GM18508 (cell line): ENCODE measurements around the gene PLEKHA7.

ENCODE experiments used
- ATAC-seq: cut with Tn5 transposase; IDR thresholded peaks from one replicate; pipeline ENCODE4 v1.9.1; 2021; ENCODE audit warnings: moderate number of reproducible peaks; ENCODE audit not compliant: insufficient read depth, unreplicated experiment

Gene PLEKHA7

DNA sequence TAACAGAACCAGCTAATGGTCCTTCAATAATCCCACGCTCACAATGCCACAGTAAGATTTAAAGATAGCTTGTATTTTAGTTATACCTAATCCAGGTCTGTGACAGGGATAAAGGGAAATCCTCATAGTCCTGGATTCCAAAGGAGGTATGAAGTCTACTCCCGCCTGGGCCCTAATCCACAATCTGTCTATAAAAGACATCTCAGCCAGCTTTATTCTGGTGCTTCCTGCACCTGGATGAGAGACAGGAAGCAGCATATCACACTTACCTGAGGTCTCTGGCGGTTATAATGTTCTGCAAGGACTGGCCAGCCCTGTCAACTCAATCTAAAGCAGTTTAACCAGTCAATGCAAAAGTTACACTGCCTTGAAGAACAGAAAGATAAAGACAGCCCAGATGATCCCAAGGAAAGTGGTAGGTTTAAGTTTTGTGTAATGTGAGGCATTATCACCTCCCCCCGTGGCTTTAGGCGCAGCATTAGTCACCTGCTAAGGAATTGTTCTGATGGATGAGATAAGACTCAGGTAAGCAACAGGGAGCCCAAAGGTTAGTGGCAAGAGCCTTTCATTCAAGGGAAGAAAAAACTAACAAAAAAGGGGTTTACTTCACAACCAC, 57.6 kb downstream of the PLEKHA7 start:
- ATAC-seq: no peak

DNA sequence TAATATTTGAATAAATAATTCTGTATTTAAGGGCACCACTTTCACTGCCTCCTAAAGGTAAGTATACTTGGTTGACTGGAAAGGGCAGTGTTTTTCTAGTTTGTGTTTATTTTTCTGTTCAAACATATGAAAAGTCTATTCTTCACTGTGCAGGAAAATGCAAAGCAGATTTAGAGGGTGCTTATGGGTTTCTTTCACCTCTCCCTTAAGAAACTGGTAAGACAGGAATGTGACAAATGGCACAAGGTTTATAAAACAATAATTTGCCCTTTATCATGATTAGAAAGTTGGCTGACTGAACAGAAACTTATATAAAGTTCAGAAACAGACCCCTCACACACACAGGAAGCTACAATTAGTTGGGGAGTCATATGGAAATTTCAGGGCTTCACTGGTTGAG, 60.6 kb downstream of the PLEKHA7 start:
- no peak for ATAC-seq

DNA sequence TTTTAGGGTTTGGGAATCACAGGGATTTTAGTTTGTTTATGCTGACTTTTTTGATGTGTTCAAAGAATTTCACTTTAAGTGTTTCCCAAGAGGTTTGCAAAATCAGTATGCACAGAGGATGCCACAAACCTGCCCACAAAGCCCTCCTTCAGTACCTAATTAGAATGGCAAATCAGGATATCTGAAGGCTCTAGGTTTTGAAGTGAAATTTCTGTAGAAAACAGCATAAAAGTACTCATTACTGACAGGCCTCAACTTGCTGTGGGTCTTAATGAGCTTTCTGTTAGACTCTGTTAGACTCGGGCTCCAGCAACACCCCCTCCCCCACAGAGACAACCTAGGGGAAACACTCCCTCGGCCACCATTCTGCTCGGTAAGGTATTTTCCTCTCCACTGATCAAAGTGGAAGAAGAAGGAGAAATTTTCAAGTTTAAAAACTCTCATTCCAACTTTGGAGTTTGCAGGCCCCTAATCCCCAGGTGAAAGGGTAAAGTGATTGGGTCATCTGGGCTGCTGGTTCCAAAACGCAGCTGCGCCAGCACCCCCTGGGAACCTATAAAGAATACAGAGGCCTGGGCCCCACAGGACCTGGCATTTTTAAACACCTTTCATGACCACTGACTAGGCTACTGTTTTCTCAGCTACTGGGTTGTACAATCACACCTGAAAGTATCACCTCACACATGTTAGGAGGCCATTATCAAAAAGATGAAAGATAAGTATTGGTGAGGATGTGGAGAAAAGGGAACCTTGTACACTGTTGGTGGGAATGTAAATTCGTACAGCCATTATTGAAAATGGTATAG, 67.5 kb downstream of the PLEKHA7 start:
- no peak for ATAC-seq

DNA sequence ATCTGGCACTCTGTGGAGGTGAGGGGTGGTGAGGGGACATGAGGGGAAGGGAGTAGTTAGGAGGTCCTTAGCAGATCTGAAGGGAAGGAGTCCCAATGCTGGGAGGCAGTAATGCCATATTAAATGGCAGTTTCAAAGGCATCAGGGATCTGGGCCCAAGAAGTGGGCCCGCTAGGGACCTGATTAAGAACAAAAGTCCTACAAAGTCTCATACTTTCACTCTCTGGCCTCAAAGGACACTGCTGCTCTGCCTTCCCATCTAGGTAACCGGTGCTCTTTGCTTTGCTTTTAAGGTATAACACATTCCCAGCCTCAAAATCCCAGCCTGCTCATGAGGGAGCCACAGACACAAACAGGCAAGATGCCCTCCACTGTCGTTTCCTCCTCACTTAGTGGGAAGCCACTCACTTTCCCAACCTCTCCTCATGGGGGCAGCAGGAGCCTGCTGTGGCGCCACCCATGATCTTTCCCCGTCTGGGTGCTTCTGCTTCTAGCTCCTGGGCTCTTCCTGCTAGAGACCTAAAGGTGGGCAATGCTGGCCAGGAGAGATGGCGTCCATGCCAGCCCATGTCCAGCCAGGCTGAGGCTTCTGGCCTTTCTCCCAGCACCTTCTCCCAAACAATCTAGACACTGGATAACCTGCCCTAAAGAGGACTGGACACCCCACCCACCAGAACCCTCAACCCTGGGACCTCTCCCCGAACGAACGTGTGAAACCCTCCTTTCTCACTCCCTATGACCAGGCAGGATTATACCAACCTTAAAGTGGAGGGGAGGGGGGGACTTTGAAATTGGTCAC, 68.3 kb downstream of the PLEKHA7 start:
- no peak for ATAC-seq

DNA sequence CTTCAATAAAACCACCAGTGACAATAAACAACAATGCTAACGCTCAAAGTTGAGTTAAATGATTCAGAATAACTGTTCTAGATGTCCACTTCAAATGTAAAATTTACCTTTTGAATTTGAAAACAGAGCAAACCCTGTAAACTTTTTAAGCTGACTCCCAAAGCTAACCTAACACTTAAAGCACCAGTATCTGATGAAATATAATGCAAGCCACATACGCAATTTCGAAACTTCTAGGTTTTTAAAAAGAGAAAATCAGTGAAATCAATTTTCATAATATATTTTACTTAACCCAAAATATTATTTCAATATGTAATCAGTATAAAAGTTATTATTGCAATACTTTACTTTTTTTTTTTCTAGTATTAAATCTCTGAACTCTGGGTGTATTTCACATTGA, 71.3 kb downstream of the PLEKHA7 start:
- ATAC-seq: no peak

DNA sequence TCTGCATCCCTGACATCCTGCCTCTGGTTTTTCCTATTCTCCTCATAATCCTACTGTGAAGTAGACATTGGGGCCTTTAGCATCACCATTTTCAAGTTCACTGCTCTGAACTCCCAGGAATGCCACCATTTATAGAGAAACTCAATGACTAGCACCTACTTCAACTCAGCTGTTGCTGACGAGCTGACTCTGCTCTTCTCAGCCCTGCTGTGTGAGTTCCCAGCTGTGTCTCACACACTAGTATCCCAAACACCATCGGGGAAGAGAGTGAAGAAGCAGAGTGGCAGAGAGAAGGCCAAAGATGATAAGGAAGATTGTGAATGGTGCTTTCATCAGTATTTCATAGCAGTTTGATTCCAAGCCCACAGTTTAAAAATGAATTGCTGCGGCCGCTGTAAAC, 71.9 kb downstream of the PLEKHA7 start:
- ATAC-seq: no peak

DNA sequence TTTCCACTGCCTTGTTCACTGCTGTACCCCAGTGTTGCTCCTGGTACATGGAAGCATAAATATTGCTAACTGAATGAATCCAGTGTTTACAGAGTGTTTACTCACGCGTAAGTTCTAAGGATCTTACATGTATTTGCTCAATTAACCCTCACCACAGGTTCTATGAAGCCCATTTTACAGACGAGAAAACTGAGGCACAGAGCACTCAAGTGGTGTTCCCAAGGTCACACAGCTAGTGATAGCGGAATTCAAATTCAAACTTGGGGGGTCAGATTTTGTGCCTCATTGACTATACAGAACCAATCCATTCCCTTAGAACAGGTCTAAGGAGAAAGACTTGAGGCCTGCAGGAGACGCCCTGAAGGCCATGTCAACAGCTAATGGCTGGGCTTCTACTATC, 72.3 kb downstream of the PLEKHA7 start:
- no peak for ATAC-seq

DNA sequence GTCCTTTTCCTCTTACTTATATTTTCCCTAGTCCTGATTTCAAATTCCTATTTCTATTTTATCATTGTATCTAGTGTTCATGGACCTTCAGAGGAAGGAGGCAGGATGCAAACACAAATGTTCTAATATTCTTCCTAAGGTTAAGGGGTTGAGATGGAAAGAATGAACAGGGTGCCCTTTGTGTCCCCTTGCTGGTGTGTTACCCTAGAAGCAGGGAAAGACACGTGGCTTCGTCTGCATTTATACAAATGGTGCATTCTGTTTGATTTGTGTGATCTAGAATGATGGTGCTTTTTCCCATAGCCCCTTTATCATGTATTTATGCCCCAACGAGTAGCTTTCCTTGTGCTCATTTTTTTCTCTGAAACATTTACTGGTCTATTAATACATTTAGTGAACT, 76.2 kb downstream of the PLEKHA7 start:
- ATAC-seq: no peak

DNA sequence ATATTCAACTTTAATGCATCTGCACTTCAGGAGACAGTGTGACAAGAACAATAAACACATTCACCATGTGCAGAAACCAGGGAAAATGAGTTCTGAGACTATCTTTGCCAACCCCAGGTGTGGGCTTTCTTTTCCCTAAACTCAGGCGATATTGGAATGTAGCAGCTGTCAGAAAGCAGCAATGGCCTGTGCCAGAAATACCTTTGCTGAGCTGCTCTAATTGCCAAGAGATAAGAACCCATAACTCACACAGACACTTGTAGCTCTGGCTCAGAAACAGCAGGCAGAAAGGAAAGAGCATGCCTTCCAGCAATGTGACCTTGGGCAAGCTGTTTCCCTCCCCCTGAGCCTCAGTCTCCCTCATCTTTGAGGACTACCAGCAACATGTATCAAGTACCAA, 77.6 kb downstream of the PLEKHA7 start:
- no peak for ATAC-seq

DNA sequence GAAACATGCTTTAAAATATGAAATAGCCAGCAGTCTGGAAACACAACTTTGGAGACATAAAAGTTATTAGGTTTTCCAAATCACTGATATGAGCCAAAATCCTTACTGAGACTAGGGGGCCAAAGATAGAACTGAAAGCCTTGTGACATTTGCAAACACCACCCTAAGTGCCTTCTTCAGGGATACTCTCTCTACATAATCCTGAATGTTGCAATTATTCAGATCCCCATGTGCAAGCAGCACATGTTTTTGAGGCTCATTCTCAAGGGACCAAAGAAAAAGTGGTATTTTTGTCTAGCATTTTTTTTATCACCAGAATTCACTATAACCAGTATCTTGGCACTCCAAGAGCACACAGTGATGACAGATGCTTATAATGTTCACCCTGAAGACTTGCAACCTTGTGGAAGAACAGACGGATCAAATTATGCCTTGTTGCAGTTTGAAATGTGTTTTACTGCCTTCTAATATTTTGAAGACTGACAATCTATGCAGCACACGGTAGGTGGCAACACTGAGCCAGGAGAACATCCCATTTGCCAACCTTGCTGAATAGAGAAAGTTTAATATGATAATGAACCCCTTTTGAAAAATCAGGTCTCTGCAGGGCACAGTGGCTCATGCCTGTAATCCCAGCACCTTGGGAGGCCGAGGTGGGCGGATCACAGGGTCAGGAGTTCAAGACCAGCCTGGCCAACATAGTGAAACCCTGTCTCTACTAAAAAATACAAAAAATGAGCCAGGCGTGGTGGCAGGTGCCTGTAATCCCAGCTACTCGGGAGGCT, 78.5 kb downstream of the PLEKHA7 start:
- no peak for ATAC-seq

DNA sequence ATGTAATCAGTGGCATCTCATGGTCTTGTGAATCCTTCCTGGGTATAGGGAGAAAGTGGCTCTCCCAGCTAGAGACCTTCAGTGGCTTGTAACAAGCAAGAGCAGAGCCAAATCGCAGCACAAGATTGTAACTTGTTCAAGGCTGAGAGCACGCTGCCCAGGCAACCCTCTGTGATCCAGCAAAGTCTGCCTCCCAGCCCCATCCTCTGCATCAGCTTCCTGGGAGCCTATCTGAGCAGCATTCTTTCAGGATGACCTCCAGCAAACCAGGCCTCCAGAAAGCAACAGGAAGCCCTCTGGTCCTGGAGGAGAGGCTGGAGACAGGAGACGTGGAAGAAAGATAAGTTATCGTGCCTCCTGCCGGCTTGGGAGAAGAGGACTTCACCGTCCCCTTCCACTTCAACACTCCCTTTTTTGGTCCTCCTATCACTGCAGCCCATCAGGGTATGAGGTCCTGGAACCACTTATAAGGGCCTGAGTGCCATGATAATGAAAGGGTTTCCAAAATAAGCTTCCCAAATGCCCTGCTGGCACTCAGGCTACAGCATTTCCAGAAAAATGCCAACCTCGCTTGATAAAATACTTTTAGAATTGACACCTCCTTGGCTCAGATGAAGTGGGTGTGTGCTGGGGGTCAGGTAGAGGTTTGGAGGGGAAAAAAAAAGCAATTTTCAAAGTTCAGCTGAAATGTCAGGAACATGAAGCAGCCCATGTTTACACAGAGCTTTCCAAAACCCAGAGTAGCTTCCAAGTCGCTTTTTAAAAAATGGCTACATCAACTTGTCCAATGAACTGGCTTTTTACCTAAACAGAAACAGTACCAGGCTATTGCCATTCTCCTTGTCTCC, 80.2 kb downstream of the PLEKHA7 start:
- no peak for ATAC-seq

DNA sequence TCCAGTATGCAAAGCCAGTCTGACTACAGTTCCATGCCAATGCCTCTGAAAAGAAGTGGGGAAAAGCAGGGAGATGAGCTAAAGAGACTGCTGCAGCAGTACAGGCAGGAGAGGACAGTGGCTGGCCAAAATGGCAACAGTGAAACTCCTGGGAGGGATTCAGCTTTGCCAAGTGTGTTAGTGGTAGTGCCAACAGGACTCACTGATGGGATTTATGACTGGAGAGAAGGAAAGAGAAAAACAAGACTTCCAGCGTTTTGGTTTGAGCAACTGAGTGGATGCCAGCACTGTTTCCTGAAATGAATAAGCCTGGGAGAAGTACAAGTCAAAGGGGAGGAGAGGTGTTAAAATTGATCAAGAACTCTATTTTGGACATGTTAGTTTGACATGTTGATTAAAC, 80.9 kb downstream of the PLEKHA7 start:
- ATAC-seq: no peak

DNA sequence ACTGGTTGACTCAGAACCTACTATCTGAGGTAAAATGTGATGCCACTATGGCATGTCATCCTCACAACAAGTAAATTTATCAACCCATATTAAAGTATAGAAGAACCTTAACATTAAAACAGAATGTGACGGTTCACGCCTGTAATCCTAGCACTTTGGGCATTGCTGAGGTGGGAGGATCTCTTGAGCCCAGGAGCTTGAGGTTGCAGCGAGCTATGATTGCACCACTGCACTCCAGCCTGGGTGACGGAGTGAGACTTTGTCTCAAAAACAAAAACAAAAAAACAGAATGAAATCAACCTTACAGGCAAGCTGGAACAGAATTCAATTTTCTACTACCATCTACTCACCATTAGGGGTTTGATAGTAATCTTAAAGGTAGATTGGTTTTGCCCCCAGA, 86.2 kb downstream of the PLEKHA7 start:
- ATAC-seq: no peak

DNA sequence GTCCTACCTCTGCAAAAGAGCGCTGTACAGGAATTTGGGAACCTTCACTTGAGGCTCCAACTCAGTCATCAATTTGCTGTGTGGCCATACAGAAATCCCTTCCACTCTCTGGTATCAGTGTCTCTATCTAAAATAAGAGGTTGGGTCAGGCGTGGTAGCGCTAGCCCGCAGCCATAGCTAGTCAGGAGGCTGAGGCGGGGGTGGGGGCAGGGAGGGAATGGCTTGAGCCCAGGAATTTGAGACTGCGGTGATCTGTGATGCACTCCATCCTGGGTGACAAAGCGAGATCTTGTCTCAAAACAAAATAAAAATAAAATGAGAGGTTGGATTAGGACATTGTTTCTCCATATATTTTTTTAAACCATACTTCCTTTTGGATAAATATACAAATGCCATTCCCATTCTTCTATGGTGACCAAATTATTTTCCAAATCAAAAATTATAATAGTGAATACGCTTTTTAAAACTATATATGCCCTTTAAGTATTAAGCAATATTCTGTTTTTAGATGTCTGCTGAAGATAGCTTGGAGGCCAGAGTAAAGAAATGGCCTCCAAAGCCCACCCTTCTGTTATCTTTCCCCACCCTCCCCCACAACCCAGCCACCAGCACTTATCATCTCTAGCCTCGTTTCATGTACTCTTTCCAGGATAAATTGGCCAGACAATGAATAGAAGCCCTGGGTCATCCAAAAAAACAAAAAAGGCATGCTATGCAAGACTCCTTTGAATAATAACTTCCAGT, 87.2 kb downstream of the PLEKHA7 start:
- no peak for ATAC-seq

DNA sequence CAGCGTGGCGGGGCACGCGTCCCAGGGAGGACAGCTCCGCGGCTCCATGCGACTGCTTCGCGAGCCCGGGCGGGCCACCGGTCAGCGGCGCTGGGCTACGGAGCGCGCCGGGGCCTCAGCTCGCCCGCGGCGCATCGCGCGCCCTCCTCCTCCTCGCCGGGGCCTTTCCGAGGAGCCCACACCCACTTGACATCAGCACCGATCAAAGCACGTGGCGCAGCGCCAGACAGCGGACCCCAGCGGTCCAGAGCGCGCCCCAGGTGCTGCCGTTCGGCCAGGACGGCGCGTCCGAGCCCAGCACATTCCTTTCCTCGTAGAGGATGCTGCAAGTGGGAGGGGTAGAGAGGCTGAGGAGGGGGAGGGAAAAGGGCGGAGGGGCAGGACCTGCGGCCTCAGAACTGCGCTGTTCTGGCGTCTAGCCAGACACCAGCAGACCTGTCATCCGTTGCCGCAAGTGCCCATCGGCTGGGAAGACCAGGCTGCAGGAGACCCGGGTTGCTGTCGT, 88.6 kb downstream of the PLEKHA7 start:
- ATAC-seq: no peak

DNA sequence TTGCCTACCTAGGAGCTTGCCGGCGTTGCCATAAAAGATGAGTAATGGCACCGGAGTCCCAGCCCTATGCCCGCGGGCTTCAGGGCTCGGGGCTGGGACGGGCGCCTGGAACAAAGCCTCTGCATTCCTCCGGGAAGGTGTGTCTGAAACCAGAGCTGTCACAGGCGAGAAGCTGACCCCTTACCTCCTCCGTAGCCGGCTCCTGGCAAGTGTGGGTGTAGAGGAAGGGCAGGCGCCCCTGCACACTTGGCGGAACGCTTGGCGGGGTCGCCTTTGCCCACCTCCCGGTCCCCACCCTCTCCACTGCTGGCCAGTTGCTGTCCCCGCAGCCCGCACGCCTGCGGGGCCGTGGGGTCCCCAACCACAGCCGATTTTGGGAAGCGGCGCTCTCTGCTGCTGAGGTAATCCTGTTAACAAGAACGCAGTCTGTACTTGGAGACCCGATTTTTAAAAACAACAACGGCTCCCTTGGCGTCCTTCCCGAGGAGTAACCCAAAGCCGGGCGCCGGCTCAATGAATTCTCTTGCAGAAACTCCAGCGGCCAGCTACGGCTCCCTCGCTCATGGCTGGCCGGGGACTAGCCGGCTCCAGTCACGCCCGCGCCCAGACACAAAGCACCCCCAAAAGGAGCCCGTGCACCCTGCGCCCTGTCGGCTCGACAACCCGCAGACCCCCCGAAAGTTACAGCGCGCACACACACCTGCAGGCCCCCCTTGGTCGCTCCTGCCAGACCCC, 89.2 kb downstream of the PLEKHA7 start:
- ATAC-seq: no peak

DNA sequence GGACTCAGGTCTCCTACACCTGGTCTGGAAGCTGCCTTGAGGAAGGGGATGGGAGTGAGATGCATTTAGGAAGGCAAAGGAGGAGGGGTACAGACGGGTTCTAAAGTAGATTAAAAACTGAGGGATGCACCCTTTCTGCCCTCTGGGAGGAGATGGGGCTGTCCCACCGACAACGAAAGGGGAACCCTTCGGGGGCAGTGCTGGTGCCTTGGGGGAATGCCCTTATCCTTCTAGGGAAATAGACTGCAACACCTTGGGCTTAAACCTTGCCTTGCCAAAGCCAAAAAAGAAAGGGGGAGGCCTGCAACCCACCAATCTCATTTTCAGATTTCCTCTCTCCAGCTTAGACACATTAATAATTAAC, 89.8 kb downstream of the PLEKHA7 start:
- no peak for ATAC-seq

DNA sequence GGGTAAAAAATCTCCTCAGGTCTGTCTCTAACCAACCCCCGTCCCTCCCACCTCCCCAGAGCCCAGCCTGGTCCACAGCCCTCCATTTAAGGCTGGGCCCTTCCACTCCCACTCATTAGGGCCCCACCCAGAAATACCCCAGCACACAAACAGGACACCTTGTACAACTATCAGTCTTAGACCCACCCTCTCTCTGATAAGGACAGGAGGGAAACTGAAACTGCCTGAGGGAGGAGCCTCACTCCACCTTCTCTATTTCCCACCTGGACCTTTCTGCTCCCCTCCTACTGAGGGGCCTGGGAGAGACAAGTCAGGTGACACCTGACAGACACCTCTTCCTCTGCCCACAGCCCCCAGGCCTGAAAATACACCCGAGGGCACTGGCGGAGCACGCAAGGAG, 90.2 kb downstream of the PLEKHA7 start:
- no peak for ATAC-seq
